Liver (tissue), 3 donors: ENCODE data around the gene UBR2.

ENCODE experiments used
- EGR1 ChIP-seq, 2 donors: IDR thresholded peaks; 2 replicates each; pipeline ENCODE4 v1.6.1; 2016 to 2018; ENCODE audit warnings: antibody characterized with exemption in 2 of 2, low read depth in 2 of 2
- GABPA ChIP-seq, 2 donors: IDR thresholded peaks in 1 of 2; conservative IDR thresholded peaks in 1 of 2; 2 replicates each; pipeline ENCODE4 v1.6.1; 2016; ENCODE audit warnings: antibody characterized with exemption in 2 of 2, mild to moderate bottlenecking in 1 of 2, moderate library complexity in 1 of 2
- JUND ChIP-seq, 2 donors: IDR thresholded peaks; 2 replicates each; pipeline ENCODE4 v1.6.1; 2016; ENCODE audit warnings: antibody characterized with exemption in 2 of 2
- NR2F2 ChIP-seq: IDR thresholded peaks from 2 replicates; pipeline ENCODE4 v1.6.1; 2016; ENCODE audit warnings: antibody characterized with exemption
- RAD21 ChIP-seq, 2 donors: IDR thresholded peaks; 2 replicates each; pipeline ENCODE4 v1.6.1; 2016; ENCODE audit warnings: antibody characterized with exemption in 2 of 2, mild to moderate bottlenecking in 2 of 2
- REST ChIP-seq: IDR thresholded peaks from 2 replicates; pipeline ENCODE4 v1.6.1; 2016; ENCODE audit warnings: antibody characterized with exemption, mild to moderate bottlenecking
- RXRA ChIP-seq, 2 donors: IDR thresholded peaks; 2 replicates each; pipeline ENCODE4 v1.6.1; 2017 to 2018; ENCODE audit warnings: antibody characterized with exemption in 2 of 2, mild to moderate bottlenecking in 1 of 2
- SP1 ChIP-seq: IDR thresholded peaks from 2 replicates; pipeline ENCODE4 v1.6.1; 2018; ENCODE audit warnings: antibody characterized with exemption, mild to moderate bottlenecking
- TAF1 ChIP-seq: conservative IDR thresholded peaks from 2 replicates; pipeline ENCODE4 v1.6.1; 2016; ENCODE audit warnings: antibody characterized with exemption, mild to moderate bottlenecking
- YY1 ChIP-seq: IDR thresholded peaks from 2 replicates; pipeline ENCODE4 v1.6.1; 2016; ENCODE audit warnings: antibody characterized with exemption, mild to moderate bottlenecking
- TF ChIP-seq, protein P1 (sequence below): fragments of 150-350 bp; IDR thresholded peaks from 2 replicates; pipeline ENCODE4 v1.5.1; 2017; ENCODE audit warnings: improper control_type of control experiment, low read depth, low read length; ENCODE audit not compliant: missing input control
- TF ChIP-seq, protein P2 (sequence below): IDR thresholded peaks from 2 replicates; pipeline ENCODE4 v1.6.1; 2016; ENCODE audit warnings: antibody characterized with exemption
- TF ChIP-seq, protein P3 (sequence below): IDR thresholded peaks from 2 replicates; pipeline ENCODE4 v1.6.1; 2016; ENCODE audit warnings: antibody characterized with exemption
- donor health status: healthy.
- donor health status: healthy.

- TF ChIP-seq GABPA (IDR thresholded peaks at IDR 0.05 in 1 of 2, conservative IDR thresholded peaks at IDR 0.05 in 1 of 2) (no peak), YY1 (no peak), NR2F2 (no peak), REST (no peak), RXRA (IDR thresholded peaks at IDR 0.05) (no peak), TAF1 (no peak), RAD21 (IDR thresholded peaks at IDR 0.05) (no peak), JUND (IDR thresholded peaks at IDR 0.05) (no peak), SP1 (no peak), EGR1 (IDR thresholded peaks at IDR 0.05; ENCODE audit: low read depth in 2 of 2) (no peak)
- TF ChIP-seq, protein P1, sequence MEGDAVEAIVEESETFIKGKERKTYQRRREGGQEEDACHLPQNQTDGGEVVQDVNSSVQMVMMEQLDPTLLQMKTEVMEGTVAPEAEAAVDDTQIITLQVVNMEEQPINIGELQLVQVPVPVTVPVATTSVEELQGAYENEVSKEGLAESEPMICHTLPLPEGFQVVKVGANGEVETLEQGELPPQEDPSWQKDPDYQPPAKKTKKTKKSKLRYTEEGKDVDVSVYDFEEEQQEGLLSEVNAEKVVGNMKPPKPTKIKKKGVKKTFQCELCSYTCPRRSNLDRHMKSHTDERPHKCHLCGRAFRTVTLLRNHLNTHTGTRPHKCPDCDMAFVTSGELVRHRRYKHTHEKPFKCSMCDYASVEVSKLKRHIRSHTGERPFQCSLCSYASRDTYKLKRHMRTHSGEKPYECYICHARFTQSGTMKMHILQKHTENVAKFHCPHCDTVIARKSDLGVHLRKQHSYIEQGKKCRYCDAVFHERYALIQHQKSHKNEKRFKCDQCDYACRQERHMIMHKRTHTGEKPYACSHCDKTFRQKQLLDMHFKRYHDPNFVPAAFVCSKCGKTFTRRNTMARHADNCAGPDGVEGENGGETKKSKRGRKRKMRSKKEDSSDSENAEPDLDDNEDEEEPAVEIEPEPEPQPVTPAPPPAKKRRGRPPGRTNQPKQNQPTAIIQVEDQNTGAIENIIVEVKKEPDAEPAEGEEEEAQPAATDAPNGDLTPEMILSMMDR = no peak
- TF ChIP-seq, protein P2, sequence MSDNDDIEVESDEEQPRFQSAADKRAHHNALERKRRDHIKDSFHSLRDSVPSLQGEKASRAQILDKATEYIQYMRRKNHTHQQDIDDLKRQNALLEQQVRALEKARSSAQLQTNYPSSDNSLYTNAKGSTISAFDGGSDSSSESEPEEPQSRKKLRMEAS = no peak
- TF ChIP-seq, protein P3, sequence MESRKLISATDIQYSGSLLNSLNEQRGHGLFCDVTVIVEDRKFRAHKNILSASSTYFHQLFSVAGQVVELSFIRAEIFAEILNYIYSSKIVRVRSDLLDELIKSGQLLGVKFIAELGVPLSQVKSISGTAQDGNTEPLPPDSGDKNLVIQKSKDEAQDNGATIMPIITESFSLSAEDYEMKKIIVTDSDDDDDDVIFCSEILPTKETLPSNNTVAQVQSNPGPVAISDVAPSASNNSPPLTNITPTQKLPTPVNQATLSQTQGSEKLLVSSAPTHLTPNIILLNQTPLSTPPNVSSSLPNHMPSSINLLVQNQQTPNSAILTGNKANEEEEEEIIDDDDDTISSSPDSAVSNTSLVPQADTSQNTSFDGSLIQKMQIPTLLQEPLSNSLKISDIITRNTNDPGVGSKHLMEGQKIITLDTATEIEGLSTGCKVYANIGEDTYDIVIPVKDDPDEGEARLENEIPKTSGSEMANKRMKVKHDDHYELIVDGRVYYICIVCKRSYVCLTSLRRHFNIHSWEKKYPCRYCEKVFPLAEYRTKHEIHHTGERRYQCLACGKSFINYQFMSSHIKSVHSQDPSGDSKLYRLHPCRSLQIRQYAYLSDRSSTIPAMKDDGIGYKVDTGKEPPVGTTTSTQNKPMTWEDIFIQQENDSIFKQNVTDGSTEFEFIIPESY = no peak
These were observed 13.6 kb upstream of the UBR2 start for GRCh38 chr6:42550277-42550676.
